GM23338 (cell line): ENCODE measurements around the gene ST3GAL4.

Experiments used
- CTCF ChIP-seq, 2 experiments: fragments of 200-600 bp in 1 of 2; sonication (generic) in 1 of 2; conservative IDR thresholded peaks; 2 replicates each; pipeline versions ENCODE4 v1.5.1 to v1.6.1; 2016 to 2017; ENCODE audit warnings: antibody characterized with exemption in 2 of 2, low read depth in 2 of 2, mild to moderate bottlenecking in 2 of 2, moderate library complexity in 1 of 2
- EZH2 ChIP-seq: fragments of 200-600 bp; sonication (generic); IDR thresholded peaks from one replicate; pipeline ENCODE4 v1.8.0; 2017; ENCODE audit warnings: antibody characterized with exemption, mild to moderate bottlenecking, low read depth; ENCODE audit not compliant: unreplicated experiment
- EZH2phosphoT487 ChIP-seq: fragments of 200-600 bp; sonication (generic); IDR thresholded peaks from one replicate; pipeline ENCODE4 v1.8.1; 2018; ENCODE audit warnings: antibody characterized with exemption; ENCODE audit not compliant: unreplicated experiment
- POLR2AphosphoS5 ChIP-seq: IDR thresholded peaks from 2 replicates; pipeline ENCODE4 v1.6.1; 2016; ENCODE audit warnings: antibody characterized with exemption, low read depth
- REST ChIP-seq: IDR thresholded peaks from one replicate; pipeline ENCODE4 v1.6.1; 2018; ENCODE audit warnings: antibody characterized with exemption; ENCODE audit not compliant: unreplicated experiment
- ZNF462 ChIP-seq: fragments of 250-450 bp; sonication (Bioruptor Pico); IDR thresholded peaks from 2 replicates; pipeline ENCODE4 v1.5.0; 2020; ENCODE audit warnings: mild to moderate bottlenecking, moderate library complexity

- no peak for TF ChIP-seq POLR2AphosphoS5
- TF ChIP-seq CTCF (conservative IDR thresholded peaks at IDR 0.05; ENCODE audit: low read depth in 2 of 2): no peak
- no peak for TF ChIP-seq EZH2
- TF ChIP-seq EZH2phosphoT487: no peak
- TF ChIP-seq ZNF462 (CRISPR knock-in tag): no peak
- TF ChIP-seq REST: no peak
Measured at GRCh38 chr11:126393143-126393542, 37.7 kb downstream of the ST3GAL4 start.
